GM19035 (cell line): ENCODE data around the gene TMPRSS3.

Source experiments
- ATAC-seq: cut with Tn5 transposase; IDR thresholded peaks from one replicate; pipeline ENCODE4 v1.9.1; 2021; ENCODE audit not compliant: unreplicated experiment

The TMPRSS3 gene

DNA sequence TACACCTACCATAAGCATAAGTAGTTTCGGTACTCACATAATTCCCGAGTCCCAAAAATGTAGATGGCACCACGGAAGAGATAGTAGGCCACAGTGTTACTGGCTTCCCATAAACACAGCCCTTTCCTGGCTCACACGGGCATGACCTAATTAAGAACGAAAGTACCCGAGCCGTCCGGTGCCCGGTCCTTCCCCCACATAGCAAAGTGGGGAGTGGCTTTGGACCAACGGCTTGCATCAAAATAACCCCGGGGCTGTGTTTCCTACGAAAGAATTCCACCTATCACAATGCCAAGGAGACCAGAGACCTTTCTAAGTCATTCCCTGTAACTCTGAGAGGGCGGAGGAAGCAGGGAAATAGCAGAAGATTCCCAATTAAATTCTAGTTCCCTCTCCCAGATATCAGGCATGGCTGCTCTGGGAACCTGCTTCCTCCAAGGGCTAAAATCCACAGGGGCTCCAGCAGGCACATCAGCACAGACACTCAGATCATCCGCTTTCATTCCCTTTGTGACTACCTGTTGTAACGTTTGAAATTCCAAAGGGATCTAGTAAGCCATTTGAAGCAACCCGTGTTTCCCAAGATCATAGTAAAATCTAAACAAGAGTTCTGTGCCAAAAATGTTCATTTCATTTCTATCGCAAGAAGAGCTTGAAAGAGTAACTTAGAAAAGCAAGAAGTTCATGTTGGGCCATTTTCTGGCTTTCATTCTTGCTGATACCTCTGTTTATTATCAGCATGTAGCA lies at the start of gene TMPRSS3:
TMPRSS3 (minus strand) TSS at position 148 of the 747 bp plus-strand sequence. CDS start 635 bp downstream, outside the sequence.
- no peak for ATAC-seq

DNA sequence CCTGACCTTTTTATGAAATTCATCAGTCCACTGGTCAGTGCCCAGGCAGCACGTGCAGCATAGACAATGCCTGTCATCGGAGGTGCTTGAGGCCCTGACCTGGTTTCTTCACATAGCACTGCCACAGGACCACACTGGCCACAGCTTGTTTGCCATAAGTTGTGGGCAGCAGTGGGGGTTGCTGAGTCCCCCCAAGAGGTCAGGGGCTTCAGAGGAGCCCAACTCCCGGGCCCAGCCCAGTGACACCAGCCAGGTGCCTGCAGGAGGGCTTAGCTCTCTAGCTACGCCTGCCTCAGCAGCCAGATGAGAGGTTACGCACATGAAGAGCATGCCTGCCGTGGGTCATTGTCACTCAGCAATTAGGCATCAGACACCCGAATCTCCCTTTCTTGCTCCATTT lies 49.5 kb upstream of the TMPRSS3 start:
- ATAC-seq: no peak

DNA sequence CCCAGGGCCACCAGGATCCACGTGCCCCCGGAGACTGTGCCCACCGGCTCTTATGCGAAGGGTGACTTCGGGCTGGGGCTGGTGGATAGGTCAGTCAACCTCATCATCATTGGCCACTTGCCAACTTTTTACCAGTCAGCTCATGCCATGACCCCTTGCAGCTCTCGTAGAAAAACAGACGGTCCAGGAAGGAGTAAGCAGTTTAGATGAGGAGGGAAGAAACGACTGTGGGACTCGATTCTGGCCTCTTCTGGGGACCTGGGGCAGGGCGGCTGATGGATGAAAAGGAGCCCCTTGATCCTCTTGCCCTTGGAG lies 48.9 kb upstream of the TMPRSS3 start:
- ATAC-seq: no peak

DNA sequence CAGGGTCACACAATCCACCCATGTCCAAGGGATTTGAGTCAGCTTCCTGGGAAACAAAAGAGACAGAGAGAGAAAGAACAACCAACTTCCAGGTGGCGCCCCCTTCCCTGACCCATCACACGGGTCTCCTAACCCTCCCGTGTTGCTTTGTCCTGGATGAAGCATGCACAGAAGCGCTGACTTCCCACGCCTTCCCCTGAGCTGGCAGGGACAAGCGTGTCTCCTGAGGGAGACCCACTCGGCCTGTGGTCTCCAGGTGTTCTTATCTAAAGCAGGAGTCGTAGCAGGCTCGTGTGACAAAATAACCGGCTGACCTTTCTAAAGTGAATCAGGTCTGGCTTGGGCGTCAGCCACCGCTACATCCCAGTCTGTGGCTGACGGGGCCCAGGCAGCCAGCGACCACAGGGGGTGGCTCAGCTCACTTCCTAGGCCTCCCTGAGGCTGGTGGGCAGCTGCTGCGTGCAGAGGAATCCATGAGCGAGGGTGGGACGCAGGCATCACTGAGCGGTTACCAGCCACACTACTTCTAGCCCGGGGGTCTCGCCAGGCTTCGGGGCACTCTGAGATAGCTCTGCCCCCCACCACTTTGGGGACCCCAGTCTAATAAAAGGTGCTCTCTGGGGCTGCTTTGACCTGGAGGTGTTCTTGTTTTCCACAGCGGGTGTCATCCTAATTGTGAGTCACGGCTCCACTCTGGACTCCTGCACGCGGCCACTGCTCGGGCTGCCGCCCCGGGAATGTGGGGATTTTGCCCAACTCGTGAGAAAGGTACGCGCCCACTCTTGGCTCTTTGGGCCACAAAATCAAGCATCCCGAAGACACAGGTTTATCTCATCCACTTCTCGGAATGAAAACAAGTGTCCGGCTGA lies 48.3 kb upstream of the TMPRSS3 start:
- no peak for ATAC-seq

DNA sequence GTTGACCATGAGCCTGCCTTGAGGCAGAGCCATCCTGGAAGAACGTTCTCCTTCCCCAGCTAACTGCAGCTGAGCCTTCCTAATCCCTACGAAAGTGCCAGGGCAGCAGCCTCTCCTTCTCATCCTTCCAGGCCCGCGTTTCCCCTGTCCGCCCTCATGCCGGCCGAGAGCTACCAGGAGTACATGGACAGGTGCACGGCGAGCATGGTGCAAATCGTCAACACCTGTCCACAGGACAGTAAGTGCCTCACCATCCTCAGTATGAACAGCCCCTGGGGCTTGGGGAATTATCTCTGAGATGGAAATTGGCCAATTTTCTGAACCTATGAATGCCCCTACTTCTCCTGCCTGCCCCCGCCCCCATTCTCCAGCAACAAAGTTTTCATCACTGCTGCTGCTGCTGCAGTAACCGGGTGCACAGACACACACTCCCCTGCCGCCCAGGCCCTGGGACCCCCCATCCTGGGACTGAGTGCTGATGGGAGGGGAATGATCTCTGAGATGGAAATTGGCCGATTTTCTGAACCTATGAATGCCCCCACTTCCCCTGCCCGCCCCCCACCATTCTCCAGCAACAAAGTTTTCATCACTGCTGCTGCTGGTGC lies 47.4 kb upstream of the TMPRSS3 start:
- no peak for ATAC-seq

DNA sequence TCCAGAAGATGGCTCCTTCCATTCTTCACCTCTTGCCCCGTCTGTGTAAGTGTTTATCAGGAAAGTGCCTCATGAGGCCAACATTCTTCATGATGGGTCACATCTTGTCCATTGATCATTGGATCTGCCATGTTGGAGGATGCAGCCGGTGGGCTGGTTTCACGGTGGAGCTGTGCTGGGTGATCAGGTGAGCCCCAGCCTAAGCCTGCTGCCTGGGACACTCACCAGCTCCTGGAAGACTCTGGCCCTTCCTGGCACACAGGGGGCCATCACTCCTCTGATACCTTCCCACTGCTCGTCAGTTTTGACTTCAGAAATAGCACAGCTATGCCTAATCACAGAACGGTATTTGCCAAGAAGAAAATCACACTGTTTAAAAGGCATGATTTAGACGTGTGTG lies 46.1 kb upstream of the TMPRSS3 start:
- no peak for ATAC-seq

DNA sequence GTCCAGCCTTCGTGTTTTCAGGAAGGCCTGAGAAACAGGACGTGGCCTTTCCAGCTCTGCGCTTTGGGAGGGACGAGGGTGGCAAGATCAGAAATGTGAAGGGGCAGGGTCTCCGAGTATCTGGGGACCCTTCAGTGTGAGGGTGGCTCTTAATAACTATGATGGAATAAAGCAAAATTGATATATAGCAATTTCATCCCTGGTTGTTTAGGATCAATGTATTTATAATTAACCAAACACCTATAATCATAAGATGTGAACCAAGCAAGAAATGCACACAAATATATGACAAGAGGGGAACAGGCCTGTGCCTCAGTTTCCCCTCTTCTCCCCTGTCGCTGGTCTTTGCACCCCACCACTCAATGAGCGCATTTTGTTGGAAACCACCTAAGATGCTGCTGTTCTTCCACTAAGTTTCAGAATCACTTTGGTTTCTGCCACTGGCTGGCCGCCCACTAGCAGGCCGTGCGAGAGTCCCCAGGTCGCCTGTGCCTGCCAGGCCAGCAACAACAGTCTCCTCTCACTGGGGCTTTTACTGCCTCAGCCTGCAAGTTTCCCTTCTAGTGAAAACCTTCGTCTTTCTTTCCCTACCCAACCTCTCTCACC lies 44.4 kb upstream of the TMPRSS3 start:
- peak; percentile 77 for ATAC-seq

DNA sequence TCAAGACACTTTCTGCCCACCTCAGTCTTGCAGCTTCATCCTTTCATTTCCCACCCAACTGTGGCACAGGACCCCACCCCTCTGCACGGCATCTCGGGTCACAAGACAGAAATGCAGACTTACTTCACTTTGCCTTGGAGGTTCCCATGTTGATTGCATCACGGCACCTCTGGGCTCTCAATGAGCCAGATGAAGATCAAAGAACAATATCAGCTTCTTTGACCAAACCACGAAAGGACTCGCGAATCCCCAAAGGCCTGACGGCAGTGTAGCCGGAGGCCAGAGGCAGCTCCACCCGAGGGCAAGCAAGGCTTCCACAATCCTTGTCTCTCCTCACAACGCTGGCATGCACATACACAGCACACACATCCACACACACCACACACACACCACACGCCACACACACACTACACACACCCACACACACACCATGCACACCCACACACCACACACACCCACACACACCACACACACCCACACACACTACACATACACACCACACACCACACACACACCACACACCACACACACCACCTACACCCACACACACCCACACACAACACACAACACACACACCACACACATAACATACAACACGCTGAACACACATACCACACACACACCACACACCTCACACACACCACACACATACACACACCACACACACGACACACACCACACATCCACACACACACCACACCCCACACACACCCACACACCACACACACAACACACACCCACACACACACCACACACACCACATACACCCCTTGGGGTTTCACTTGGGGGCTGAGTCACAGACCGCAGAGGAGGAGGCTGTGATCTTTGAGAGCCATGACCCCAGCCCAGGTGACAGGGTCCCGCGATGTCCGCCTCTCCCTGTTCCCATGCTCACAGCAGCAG lies 43.7 kb upstream of the TMPRSS3 start:
- ATAC-seq: no peak

DNA sequence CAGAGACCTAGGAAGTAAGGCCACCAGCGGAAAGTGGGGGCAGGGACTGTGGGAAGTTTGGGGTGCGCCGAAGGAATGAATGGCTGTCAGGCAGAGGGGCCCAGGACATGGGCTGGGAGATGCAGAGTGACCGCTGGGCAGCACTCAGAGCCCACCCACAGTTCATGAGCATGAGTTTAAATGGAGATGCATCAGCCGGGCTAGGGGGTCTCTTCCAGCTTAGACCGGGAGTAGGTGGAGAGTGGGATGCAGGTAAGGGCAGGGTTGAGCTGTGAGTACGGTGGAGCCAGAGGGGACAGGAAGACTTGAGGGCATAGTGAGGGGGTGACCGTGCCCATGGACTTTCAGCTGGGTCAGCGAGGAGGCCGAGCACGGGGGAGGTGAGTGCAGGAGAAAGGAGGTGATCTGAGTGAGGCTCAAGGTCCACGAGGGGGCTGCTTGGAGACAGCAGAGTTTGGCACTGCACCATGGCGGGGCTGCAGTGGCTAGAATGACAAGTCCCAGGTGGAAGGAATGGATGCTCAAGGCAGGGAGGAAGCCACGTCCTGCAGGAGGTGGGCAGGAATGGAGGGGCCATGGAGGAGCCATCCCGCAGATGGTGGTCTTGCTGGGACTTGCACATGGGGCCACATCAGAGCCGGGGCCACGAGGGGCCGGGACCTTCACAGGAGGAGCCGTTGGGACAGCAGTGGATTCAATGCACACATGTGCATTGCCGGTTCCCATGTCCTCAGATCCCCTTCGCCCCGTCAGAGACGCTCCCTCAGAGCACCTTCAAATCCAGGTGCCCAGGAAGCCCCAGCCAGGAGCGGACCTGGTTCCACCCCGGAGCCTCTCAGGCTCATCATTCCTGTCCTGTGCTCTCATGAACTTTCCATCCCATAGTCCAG lies 42.7 kb upstream of the TMPRSS3 start:
- no peak for ATAC-seq

DNA sequence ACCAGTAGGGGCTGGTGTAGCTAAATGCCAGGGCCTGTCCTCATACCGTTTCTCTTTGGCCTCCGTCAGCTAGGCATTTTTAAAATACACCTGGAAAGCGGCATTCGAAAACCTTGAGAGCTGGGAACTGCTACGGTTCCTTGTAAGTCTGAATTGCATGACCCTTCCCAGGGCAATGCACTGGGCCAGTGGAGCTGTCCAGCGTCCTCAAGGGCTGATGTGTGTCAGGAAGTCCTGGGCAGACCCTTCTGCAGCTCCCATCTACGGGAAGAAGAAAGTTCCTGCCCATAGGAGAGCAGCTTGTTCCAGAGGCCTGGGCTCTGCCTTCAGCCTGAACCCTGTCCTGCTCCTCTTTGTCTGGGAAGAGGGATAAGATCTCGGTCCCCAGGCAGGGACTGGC lies 41.9 kb upstream of the TMPRSS3 start:
- ATAC-seq: no peak

DNA sequence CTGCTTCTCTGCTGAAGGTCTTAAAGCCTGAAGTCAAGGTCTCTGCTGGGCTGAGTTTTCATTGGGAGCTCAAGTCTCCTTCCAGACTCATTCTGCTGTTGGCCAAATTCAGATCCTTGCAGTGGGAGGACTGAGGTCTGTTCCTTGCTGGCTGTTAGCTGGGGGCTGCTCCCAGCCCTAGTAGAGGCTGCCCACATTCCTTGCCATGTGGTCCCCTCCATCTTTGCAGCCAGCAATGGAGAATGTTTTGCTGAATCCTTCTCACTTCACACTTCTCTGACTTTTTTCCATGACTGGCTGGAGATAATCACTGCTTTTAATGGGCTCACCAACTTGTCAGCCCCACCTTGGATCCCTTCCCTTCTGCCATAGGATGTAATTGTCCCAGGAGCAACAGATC lies 41.1 kb upstream of the TMPRSS3 start:
- no peak for ATAC-seq

DNA sequence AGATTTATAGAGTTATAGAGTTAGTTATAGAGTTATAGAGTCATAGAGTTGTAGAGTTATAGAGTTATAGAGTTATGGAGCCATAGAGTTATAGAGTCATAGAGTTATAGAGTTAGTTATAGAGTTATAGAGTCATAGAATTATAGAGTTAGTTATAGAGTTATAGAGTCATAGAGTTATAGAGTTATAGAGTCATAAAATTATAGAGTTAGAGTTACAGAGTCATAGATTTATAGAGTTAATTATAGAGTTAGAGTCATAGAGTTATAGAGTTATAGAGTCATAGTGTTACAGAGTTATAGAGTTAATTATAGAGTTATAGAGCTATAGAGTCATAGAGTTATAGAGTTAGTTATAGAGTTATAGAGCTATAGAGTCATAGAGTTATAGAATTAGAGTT lies 40.0 kb upstream of the TMPRSS3 start:
- ATAC-seq: no peak

DNA sequence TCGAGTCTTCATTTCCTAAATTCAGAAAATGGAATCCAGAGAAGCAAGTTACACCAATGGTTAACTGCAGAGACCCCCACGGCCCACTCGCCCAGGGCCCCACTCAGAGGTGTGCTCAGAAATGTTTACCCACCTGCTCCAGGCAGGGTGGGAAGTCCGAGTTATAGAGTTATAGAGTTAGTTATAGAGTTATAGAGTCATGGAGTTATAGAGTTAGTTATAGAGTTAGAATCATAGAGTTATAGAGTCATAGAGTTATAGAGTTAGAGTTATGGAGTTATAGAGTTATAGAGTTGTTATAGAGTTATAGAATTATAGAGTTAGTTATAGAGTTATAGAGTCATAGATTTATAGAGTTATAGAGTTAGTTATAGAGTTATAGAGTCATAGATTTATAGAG lies 39.5 kb upstream of the TMPRSS3 start:
- no peak for ATAC-seq

DNA sequence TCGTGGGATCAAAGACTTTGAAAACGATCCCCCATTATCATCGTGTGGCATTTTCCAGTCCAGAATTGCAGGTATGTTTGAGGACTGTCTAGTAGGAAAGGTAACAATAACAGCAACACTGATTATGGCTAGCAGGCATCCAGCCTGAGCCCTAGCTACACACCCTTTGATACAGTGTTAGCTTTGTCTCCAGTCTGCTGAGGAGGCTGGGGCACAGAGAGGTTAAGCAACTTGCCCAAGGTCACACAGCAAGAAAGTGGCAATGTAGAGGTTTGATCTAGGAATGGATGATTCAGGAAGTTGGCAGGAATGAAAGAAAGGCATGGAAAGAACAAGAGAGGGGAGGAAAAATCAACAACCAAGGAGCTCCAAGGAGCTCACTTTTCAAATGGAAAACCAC lies 39.0 kb upstream of the TMPRSS3 start:
- ATAC-seq: no peak

DNA sequence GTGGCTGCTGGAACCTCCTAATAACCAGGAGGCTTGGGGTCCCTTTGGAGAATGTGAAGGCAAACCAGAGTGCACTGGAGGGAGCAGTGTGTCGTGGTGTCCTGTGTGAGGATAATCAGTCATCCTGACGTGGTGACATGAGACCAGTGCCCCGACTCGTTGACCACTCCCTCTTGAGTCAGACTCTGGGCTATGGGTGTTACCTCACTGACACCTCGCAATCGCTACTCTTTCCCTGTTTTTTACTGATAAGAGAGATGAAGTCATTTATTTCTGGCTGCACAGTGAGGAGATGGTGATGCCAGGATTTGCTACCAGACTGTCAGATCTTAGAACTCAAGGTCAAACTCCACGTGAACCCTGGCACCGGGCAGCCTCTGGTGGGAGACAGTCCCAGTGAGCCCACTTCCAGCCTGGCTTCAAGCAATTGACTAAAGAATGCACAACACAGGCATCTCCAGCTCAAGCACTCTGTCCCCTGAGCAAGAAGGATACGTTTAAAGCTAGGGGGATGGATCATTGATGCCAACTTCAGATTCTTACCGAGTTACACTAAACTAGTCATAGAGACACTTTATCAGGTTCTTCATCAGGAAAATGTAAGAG lies 38.2 kb upstream of the TMPRSS3 start:
- no peak for ATAC-seq

DNA sequence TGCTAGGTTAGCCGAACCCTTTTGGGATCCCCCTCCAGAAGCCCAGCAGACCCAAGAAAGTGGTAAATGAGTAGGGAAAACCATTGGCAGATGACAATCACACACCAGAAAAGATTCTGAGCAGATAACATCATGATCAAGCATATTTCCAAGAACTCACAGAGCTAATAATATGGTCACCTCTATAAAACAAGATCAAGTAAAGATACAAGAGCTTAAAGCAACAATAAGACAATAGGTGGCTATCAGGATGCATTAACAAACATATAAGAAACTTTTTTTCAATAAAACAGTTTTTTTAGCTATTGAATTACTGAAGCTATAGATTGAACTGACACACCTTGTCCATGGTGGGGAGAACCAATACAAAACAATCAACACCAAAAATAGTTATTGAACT lies 36.8 kb upstream of the TMPRSS3 start:
- ATAC-seq: no peak

DNA sequence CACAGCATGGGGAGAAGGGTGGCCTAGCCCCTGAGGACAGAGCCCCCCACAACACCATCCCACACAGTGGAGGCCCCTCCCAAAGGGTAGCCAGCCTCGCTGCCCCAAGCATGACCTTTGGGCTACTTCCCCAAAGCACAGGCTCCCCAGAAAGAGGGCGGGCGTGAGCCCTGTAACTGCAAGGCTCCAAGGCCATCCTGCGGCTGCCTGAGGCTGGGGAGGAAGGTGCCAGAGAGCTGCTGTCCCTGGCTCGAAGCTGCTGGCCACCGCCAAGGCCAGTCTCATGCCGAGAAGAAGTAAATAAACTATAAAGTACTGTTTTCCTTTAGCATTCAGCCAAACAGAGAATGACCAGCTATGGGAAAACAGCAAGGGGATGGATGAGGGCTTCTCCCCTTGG lies 35.3 kb upstream of the TMPRSS3 start:
- no peak for ATAC-seq

DNA sequence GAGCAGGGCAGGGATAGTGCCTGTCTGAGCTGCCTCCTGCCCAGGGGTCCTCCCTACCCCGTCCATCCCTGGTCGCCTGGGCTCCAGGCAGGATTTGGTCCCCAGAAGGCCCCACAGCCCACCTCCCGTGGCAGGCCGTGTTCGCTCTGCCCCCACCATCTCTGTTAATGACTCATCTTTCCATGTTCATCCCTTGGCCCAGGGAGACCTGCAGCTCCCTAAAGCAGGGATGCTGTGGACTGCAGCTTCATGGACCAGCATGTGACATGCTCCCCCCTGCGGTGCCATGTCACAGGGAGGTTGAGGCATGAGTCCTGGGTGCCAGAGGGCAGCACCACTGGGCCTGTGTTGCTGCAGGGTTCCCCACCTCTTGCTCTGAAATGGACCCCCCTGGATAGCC lies 34.7 kb upstream of the TMPRSS3 start:
- ATAC-seq: no peak

DNA sequence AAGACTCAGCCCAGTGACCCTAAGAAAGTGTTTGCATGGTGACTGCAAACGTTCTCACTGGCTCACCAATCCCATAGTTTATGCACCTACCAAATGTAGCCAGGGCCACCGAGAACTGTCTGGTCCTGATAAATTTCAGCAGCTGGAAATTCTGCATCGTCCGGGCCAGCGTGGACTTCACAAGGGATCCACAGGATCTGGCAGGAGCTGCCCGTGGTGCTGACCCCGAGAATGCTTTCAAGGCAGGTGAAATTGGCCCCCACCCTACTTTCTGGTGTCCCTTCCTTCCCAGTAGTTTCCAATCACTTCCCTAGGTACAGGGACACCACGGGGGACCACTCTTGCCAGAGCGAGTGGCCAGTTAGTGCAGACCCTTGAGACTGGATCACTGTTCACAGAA lies 34.0 kb upstream of the TMPRSS3 start:
- no peak for ATAC-seq
